Smooth muscle cell (in vitro differentiated cells): Measurements from ENCODE around the gene BLOC1S6. TPM values are rescaled to one million over a fixed set of nuclear protein-coding genes. Genes with fewer than 3 reads are reported as not detected.

Experiments used
- DNase-seq: peaks from one replicate; lab custom pipeline; 2025; ENCODE audit not compliant: unreplicated experiment; lab: John Stamatoyannopoulos, UW
- H2AFZ ChIP-seq: fragments of 200-600 bp; sonication (generic); 2 replicates; pipeline ENCODE4 v1.6.0; 2016; ENCODE audit warnings: antibody characterized with exemption, low read depth, mild to moderate bottlenecking
- H3F3A ChIP-seq: fragments of 200-600 bp; sonication (generic); 2 replicates; pipeline ENCODE4 v1.6.0; 2017; ENCODE audit warnings: antibody characterized with exemption, low read depth
- H3K27ac ChIP-seq: fragments of 200-600 bp; sonication (generic); 2 replicates; pipeline ENCODE4 v1.5.1; 2016; ENCODE audit warnings: low read depth, mild to moderate bottlenecking
- H3K27me3 ChIP-seq: fragments of 200-600 bp; sonication (generic); 2 replicates; pipeline ENCODE4 v1.6.1; 2016; ENCODE audit warnings: low read depth, mild to moderate bottlenecking
- H3K36me3 ChIP-seq: fragments of 200-600 bp; sonication (generic); 2 replicates; pipeline ENCODE4 v1.5.1; 2016; ENCODE audit warnings: low read depth
- H3K4me1 ChIP-seq: fragments of 200-600 bp; sonication (generic); 2 replicates; pipeline ENCODE4 v1.5.1; 2016; ENCODE audit warnings: low read depth
- H3K4me2 ChIP-seq: fragments of 200-600 bp; sonication (generic); 2 replicates; pipeline ENCODE4 v1.6.0; 2016; ENCODE audit warnings: mild to moderate bottlenecking
- H3K4me3 ChIP-seq: fragments of 200-600 bp; sonication (generic); 2 replicates; pipeline ENCODE4 v1.5.1; 2016; ENCODE audit warnings: mild to moderate bottlenecking
- H3K79me2 ChIP-seq: fragments of 200-600 bp; sonication (generic); 2 replicates; pipeline ENCODE4 v1.6.0; 2016; ENCODE audit warnings: low read depth, mild to moderate bottlenecking
- H3K9ac ChIP-seq: fragments of 200-600 bp; sonication (generic); 2 replicates; pipeline ENCODE4 v1.6.0; 2016; ENCODE audit warnings: low read depth
- H3K9me3 ChIP-seq: fragments of 200-600 bp; sonication (generic); replicated peaks from 2 replicates; pipeline ENCODE4 v1.5.1; 2016; ENCODE audit warnings: low read depth
- H4K20me1 ChIP-seq: fragments of 200-600 bp; sonication (generic); 2 replicates; pipeline ENCODE4 v1.6.0; 2016; ENCODE audit warnings: low read depth
- CTCF ChIP-seq: fragments of 200-600 bp; sonication (generic); IDR thresholded peaks from 2 replicates; pipeline ENCODE4 v1.5.1; 2017; ENCODE audit warnings: borderline replicate concordance, mild to moderate bottlenecking, antibody characterized with exemption; ENCODE audit not compliant: insufficient read depth, poor library complexity, severe bottlenecking
- WGBS: methylation state at CpG from one replicate; pipeline ENCODE4 v1.1.7; 2016; ENCODE audit warnings: low lambda C conversion rate; 5-methylcytosine and 5-hydroxymethylcytosine counted together
- polyA plus RNA-seq: library from polyadenylated mRNA; unstranded; fragments of >200 nt; fragmentation: Nextera tagmentation; extraction: Ambion mirVana; gene quantifications from 2 replicates; pipeline ENCODE4 v1.2.1, GENCODE V29; 2016
- total RNA-seq: library from RNA; depleted of rRNA; stranded (reverse); fragments of >200 nt; gene quantifications from 2 replicates; pipeline ENCODE4 v1.2.3, GENCODE V29; 2014

The BLOC1S6 gene
- total RNA-seq (50.3 and 81.6 TPM in 2 replicates), polyA plus RNA-seq (30.4 and 34.8 TPM in 2 replicates)

- Histone ChIP-seq H3K79me2 (peaks cover 45% of the 10 kb centered on the region), H2AFZ (peak within 1 kb of the TSS; percentile 64), H3K9me3 (no peaks in the 10 kb centered on the region), H3K27ac (peak within 1 kb of the TSS; percentile 99), H4K20me1 (peaks cover 28% of the 10 kb centered on the region), H3K9ac (peak within 1 kb of the TSS; percentile 98), H3K4me1 (peaks cover 27% of the 10 kb centered on the region), H3K36me3 (no peaks in the 10 kb centered on the region), H3K4me2 (peak within 1 kb of the TSS; percentile 82), H3K27me3 (no peaks in the 10 kb centered on the region), H3F3A (peaks cover 4% of the 10 kb centered on the region), H3K4me3 (peak within 1 kb of the TSS; percentile 82)
- under 1% methylated on average over 55 of the region's 62 CpGs for WGBS
- peak; percentile 80 for DNase-seq
- no peak for TF ChIP-seq CTCF
These were observed at the start of gene BLOC1S6 for GRCh38 chr15:45587095-45587862. Gene BLOC1S6 (plus strand): TSS chr15:45587379. CDS start chr15:45587444, 65 bp downstream.

GRCh38 chr15:45539680-45540079, 47.5 kb upstream of the BLOC1S6 start:
- Histone ChIP-seq H3K4me1 (no peaks in the 10 kb centered on the region), H3K9ac (no peak overlapping the region), H3K4me2 (no peak overlapping the region), H3K79me2 (no peaks in the 10 kb centered on the region), H2AFZ (no peak overlapping the region), H3K27me3 (no peaks in the 10 kb centered on the region), H4K20me1 (no peaks in the 10 kb centered on the region), H3F3A (no peaks in the 10 kb centered on the region), H3K27ac (no peak overlapping the region), H3K4me3 (no peak overlapping the region), H3K36me3 (no peaks in the 10 kb centered on the region), H3K9me3 (no peaks in the 10 kb centered on the region)
- no peak for DNase-seq
- 94% methylated on average over 3 of the region's 3 CpGs for WGBS
- TF ChIP-seq CTCF: no peak

- no peak for DNase-seq
- Histone ChIP-seq H3K36me3 (no peaks in the 10 kb centered on the region), H2AFZ (no peak overlapping the region), H3K9me3 (no peaks in the 10 kb centered on the region), H3K79me2 (no peaks in the 10 kb centered on the region), H3K27me3 (no peaks in the 10 kb centered on the region), H3K4me2 (no peak overlapping the region), H3F3A (no peaks in the 10 kb centered on the region), H3K27ac (no peak overlapping the region), H3K4me1 (no peaks in the 10 kb centered on the region), H4K20me1 (no peaks in the 10 kb centered on the region), H3K4me3 (no peak overlapping the region), H3K9ac (no peak overlapping the region)
- TF ChIP-seq CTCF: no peak
- 88% methylated on average over 1 of the region's 1 CpG for WGBS
These were observed 46.6 kb upstream of the BLOC1S6 start for GRCh38 chr15:45540531-45540930.

GRCh38 chr15:45543051-45543450, 44.1 kb upstream of the BLOC1S6 start:
- no peaks in the 10 kb centered on the region for H3K36me3 ChIP-seq
- no peaks in the 10 kb centered on the region for H3K79me2 ChIP-seq
- no peak overlapping the region for H3K4me2 ChIP-seq
- no peaks in the 10 kb centered on the region for H3K4me1 ChIP-seq
- DNase-seq: no peak
- no peak for TF ChIP-seq CTCF
- no peaks in the 10 kb centered on the region for H3K9me3 ChIP-seq
- H3K9ac ChIP-seq: no peak overlapping the region
- no peaks in the 10 kb centered on the region for H4K20me1 ChIP-seq
- no peak overlapping the region for H3K27ac ChIP-seq
- 88% methylated on average over 3 of the region's 3 CpGs for WGBS
- no peaks in the 10 kb centered on the region for H3F3A ChIP-seq
- H3K4me3 ChIP-seq: no peak overlapping the region
- no peaks in the 10 kb centered on the region for H3K27me3 ChIP-seq
- H2AFZ ChIP-seq: no peak overlapping the region
